HG02763 (cell line): ENCODE measurements around the gene RPH3AL.

Source experiments
- ATAC-seq: cut with Tn5 transposase; IDR thresholded peaks from one replicate; pipeline ENCODE4 v1.9.1; 2021; ENCODE audit warnings: mild to moderate bottlenecking, moderate library complexity; ENCODE audit not compliant: unreplicated experiment

The RPH3AL gene

DNA sequence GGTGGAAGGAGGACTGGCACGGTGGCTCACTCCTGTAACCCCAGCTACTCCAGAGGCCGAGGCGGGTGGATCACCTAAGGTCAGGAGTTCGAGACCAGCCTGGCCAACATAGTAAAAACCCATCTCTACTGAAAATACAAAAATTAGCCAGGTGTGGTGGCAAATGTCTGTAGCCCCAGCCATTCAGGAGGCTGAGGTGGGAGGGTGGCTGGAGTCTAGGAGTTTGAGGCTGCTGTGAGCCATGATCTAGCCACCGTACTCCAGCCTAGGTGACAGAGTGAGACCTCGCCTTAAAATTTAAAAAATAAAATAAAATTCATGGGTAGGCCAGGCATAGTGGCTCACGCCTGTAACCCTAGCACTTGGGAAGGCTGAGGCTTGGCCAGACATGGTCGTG lies 1.2 kb upstream of the RPH3AL start:
- ATAC-seq: no peak

GRCh38 chr17:353213-353837 lies 718 bp upstream of the RPH3AL start:
- no peak for ATAC-seq

GRCh38 chr17:351875-352420 lies 659 bp downstream of the RPH3AL start:
- ATAC-seq: no peak

GRCh38 chr17:351449-351738 lies 1.2 kb downstream of the RPH3AL start:
- no peak for ATAC-seq

DNA sequence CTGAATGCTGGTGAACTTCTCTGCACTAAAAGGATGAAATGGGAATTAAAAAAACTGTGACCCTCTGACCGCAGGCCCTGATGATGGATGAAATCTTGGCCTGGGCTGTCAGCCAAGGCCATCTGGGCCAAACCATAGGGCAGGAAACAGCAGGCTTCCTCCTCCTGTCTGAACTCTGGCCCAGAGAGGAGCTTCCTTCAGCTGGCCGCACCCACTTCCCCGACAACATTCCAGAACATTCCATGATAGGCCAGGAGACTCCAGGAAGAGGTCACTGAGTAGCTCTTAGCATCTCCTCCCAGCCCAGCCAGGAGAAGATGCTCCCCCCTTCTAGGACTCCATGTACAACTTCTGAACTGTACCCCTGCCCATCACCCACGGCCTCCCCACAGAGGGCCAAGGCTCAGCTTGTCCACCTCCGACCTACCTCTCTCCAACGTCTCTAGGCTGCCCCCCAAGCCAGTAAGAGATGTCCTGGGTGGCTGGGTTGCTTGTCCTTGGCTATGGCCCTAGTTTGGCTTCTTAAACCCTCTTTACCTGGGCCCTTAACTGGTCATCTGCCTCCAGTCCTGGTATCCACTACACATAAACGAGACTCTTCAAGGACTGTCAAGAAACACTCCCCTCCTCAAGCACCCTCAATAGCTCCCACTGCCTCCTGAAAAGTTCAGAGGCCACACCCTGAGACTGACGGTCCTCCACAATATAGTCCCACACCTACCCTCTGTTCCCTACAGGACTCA lies 1.7 kb downstream of the RPH3AL start:
- ATAC-seq: no peak

DNA sequence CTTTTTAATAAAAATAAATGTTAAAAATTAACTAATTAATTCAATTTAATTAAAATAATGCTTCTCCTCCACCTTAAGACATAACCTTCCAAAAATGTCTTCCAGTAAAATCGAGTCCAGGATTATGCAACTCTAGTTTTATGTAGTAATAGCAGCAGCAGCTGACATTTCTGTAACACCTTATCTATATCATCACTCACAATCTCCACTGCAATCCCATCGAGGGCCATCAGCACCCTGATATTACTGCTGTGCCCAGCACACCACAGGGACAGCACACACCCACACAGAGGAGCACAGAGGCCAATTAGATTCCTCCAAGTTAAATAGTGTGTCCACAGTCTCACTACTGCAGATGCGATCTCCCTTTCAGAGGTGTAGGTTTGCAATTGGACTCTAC lies 2.9 kb downstream of the RPH3AL start:
- ATAC-seq: no peak

GRCh38 chr17:348692-349425 lies 3.7 kb downstream of the RPH3AL start:
- ATAC-seq: no peak

GRCh38 chr17:348012-348411 lies 4.6 kb downstream of the RPH3AL start:
- no peak for ATAC-seq

DNA sequence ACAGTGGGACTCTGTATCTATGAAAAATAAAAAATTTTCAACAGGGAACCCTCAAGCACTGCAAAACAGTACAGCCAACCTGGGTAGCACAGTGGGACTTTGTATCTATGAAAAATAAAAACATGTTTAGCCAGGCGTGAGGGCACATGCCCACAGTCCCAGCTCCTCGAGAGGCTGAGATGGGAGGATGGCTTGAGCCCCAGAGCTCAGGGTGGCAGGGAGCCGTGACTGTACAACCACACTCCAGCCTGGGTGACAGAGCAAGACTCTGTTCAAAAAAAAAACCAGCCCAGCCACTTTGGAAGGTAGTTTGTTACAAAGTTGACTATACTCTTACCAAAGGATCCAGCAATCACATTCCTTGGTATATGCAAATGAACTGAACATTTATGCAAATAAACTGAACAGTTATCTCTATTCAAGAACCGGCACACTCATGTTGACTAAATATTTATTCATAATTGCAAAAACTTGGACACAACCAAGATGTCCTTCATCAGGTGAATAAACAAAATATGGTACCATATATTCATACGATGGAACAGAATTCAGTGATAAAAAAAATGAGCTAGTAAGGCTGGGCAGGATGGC lies 5.2 kb downstream of the RPH3AL start:
- no peak for ATAC-seq

DNA sequence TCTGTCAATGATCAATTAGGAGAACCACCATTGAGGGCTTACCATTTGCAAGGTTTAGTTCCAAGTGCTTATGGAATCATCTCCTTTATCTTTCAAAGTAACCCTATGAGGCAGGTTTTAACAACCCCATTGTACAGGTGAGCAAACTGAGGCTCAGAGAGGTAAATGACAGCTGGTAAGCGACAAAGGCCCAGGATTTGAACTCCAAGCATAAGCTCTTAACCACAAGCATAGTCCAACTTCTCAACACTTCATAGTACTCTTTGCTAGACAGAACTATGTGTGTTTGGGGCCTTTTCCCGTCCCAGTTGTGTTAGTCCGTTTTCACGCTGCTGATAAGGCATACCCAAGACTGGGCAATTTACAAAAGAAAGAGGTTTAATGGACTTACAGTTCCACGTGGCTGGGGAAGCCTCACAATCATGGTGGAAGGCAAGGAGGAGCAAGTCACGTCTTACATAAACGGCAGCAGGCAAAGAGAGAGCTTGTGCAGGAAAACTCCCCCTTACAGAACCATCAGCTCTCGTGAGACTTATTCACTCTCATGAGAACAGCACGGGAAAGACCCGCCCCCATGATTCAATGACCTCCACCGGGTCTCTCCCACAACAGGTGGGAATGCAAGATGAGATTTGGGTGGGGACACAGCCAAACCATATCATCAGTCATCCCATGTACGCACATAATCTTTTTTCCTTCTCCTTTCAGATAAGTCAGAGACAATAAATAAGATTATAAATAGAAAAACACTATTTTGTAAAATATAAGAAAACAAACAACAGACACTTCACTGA lies 6.4 kb downstream of the RPH3AL start:
- ATAC-seq: no peak

GRCh38 chr17:345261-345660 lies 7.3 kb downstream of the RPH3AL start:
- no peak for ATAC-seq

DNA sequence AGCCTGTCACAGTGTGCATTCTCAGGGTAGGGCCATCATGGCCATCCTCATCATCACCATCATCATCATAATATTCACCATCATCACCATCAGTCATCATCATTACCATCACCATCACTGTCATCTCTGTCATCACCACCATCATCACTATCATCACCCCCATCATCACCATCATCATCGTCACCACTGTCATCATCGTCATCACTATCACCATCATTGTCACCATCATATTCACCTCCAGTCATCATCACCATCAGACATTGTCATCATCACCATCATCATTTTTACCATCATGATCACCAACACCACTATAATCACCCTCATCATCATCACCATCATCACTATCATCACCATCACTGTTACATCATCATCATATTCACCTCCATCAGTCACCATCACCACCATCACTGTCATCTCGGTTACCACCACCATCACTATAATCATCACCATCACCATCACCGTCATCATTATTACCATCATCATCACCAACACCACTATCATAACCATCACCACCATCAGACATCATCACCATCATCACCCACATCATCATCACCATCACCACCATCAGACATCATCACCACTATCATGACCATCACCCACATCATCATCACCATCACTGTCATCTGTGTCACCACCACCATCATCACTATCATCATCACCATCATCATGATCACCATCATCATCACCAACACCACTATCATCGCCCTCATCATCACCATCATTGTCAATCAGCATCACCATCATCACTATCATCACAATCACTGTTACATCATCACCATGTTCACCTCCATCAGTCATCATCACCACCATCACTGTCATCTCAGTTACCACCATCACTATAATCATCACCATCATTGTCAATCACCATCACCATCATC lies 8.5 kb downstream of the RPH3AL start:
- no peak for ATAC-seq

GRCh38 chr17:343211-343610 lies 9.4 kb downstream of the RPH3AL start:
- no peak for ATAC-seq

DNA sequence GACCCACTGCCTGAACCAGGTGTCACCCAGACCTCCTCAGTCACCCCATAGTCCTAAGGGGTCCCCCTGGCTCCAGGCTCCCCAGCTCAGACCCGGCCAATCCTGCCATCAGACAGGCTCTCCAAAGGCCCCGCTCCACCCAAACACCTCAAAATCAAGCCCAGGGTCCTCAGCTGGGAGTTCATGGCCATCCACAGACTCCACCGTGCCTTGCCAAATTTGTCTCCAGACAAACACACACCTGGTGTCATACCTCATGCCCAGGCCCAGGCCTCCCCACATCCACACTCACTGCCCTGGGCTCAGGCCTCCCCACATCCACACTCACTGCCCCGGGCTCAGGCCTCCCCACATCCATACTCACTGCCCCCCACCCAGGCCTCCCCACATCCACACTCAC lies 12.5 kb downstream of the RPH3AL start:
- no peak for ATAC-seq

GRCh38 chr17:339193-340061 lies 13.2 kb downstream of the RPH3AL start:
- no peak for ATAC-seq

GRCh38 chr17:338442-339192 lies 14.0 kb downstream of the RPH3AL start:
- no peak for ATAC-seq

DNA sequence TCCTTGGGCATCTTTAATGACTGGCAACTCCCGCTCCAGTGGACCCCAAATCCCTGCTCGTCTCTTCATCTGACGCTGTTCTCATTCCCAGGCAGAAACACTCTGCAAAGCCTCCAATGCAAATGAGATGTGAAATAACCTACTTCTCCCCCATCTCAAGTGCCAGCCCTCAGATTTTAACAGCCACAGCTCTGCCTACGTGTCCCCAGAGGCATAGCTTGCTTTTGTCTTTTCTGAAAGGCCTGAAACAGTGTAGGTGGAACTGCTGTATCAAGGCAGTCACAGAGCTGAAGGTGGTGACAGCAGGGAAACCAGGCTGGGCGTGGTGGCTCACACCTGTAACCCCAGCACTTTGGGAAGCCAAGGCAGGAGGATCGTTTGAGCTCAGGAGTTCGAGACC lies 14.7 kb downstream of the RPH3AL start:
- no peak for ATAC-seq

GRCh38 chr17:337453-337852 lies 15.2 kb downstream of the RPH3AL start:
- ATAC-seq: no peak
